BLaER1 (cell line): Measurements from ENCODE around the gene NFIA.

Experiments used
- H3K27ac ChIP-seq: shearing (Covaris generic); formaldehyde crosslinking; 2 replicates; pipeline ENCODE4 v1.8.1; 2022
- H3K27me3 ChIP-seq: shearing (Covaris generic); formaldehyde crosslinking; 2 replicates; pipeline ENCODE4 v1.8.1; 2022
- H3K36me3 ChIP-seq: shearing (Covaris generic); formaldehyde crosslinking; 2 replicates; pipeline ENCODE4 v1.8.1; 2022
- H3K4me1 ChIP-seq: shearing (Covaris generic); formaldehyde crosslinking; 2 replicates; pipeline ENCODE4 v1.8.1; 2022
- H3K4me2 ChIP-seq: shearing (Covaris generic); formaldehyde crosslinking; 2 replicates; pipeline ENCODE4 v1.8.1; 2022
- H3K4me3 ChIP-seq: shearing (Covaris generic); formaldehyde crosslinking; 2 replicates; pipeline ENCODE4 v1.8.1; 2022
- H3K9ac ChIP-seq: shearing (Covaris generic); formaldehyde crosslinking; 2 replicates; pipeline ENCODE4 v1.8.1; 2022
- H3K9me3 ChIP-seq: shearing (Covaris generic); formaldehyde crosslinking; 2 replicates; pipeline ENCODE4 v1.8.1; 2022
- H4K20me1 ChIP-seq: shearing (Covaris generic); formaldehyde crosslinking; 2 replicates; pipeline ENCODE4 v1.8.1; 2022
- Cebpa-rat ChIP-seq: shearing (Covaris generic); IDR thresholded peaks from 2 replicates; pipeline ENCODE4 v1.8.1; 2022

Gene NFIA

DNA sequence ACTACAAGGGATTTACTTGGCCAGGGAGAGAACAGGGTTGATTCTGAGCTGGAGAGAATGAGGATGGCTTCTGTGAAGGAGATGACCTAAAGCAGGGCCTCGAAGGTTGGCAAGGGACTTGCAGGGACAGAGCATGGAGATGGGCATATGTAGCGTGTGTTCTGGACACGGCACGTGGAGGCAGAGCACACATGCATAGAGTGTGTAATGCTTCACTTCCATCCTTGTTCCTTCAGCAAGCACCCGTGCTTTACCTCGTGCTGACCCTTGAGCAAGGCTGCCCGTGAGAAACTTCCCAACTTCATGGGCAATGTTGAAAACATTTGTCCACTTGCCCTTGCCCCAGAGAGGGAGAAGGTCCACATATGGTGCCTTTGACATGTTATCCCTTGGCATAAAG is 33.1 kb downstream of the NFIA start:
- Histone ChIP-seq H3K4me2 (no peak overlapping the region), H3K36me3 (no peaks in the 10 kb centered on the region), H3K9ac (no peak overlapping the region), H3K9me3 (no peaks in the 10 kb centered on the region), H3K27ac (no peak overlapping the region), H3K27me3 (no peaks in the 10 kb centered on the region), H3K4me3 (no peak overlapping the region), H3K4me1 (no peaks in the 10 kb centered on the region), H4K20me1 (no peaks in the 10 kb centered on the region)
- TF ChIP-seq Cebpa-rat = no peak

DNA sequence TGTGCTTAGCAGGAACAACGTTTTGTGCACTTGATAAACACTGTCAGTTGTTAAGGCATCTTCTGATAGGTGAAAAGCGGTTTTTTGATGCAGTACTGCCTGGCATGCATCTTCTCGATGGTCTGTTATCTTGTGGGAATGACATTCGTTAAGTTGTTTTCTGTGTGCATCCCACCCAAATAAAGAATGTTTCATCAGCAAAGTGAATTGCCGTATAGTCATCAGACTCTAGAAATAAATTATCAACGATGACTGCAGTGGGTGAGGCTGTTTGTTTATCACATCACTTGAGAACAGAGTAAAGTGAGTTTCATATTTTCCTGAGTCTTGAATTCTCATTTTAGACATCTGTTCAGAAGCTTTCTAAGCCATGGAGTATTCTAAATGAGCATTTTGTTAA is 34.1 kb downstream of the NFIA start:
- TF ChIP-seq Cebpa-rat = no peak
- no peak overlapping the region for H3K4me3 ChIP-seq
- no peak overlapping the region for H3K9ac ChIP-seq
- H3K27me3 ChIP-seq = no peaks in the 10 kb centered on the region
- H3K9me3 ChIP-seq = no peaks in the 10 kb centered on the region
- no peaks in the 10 kb centered on the region for H3K4me1 ChIP-seq
- no peak overlapping the region for H3K4me2 ChIP-seq
- no peaks in the 10 kb centered on the region for H3K36me3 ChIP-seq
- no peak overlapping the region for H3K27ac ChIP-seq
- H4K20me1 ChIP-seq = no peaks in the 10 kb centered on the region

DNA sequence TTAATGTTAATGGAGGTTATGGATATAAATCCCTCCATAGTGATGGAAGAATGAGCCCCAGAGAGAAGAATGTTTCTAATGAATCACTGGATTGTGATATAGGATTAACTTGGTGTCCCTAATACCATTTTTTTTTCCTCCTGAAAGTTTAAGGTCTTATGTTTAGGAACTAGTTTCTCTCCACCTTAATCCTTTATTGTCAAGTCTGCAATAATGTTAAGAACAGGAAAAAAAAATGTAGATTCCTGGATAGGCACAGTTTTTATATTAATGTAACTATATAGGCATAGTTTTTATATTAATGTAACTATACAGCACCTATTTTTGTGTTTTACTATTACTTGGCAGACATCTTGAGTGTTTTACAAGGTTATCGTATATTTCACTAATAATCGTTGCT is 34.9 kb downstream of the NFIA start:
- H3K9me3 ChIP-seq = no peaks in the 10 kb centered on the region
- no peaks in the 10 kb centered on the region for H3K4me1 ChIP-seq
- no peak overlapping the region for H3K27ac ChIP-seq
- H3K9ac ChIP-seq = no peak overlapping the region
- no peaks in the 10 kb centered on the region for H3K36me3 ChIP-seq
- H3K4me2 ChIP-seq = no peak overlapping the region
- H3K27me3 ChIP-seq = no peaks in the 10 kb centered on the region
- no peak for TF ChIP-seq Cebpa-rat
- no peak overlapping the region for H3K4me3 ChIP-seq
- no peaks in the 10 kb centered on the region for H4K20me1 ChIP-seq

DNA sequence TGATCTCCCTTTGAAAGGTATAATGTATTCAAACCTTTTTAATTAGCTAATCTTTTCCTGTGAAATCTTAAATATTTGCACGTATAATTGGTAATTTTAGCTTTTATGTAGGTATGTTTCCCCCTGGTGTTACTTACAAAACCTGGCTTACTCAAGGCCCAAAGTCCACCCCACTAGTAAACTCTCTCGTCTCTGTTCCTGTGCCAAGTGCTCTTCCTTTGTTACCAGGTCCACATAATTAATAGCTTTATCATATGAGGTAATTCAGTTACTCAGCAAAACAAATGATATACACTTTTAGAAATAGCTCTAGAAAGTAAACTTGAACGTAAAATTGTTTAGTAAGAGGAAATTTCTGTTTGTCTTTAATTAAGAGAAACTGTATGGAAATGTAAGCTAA is 36.7 kb downstream of the NFIA start:
- H3K4me2 ChIP-seq = no peak overlapping the region
- TF ChIP-seq Cebpa-rat = no peak
- no peaks in the 10 kb centered on the region for H4K20me1 ChIP-seq
- H3K36me3 ChIP-seq = no peaks in the 10 kb centered on the region
- no peaks in the 10 kb centered on the region for H3K4me1 ChIP-seq
- no peak overlapping the region for H3K27ac ChIP-seq
- H3K9ac ChIP-seq = no peak overlapping the region
- no peaks in the 10 kb centered on the region for H3K9me3 ChIP-seq
- no peak overlapping the region for H3K4me3 ChIP-seq
- no peaks in the 10 kb centered on the region for H3K27me3 ChIP-seq

DNA sequence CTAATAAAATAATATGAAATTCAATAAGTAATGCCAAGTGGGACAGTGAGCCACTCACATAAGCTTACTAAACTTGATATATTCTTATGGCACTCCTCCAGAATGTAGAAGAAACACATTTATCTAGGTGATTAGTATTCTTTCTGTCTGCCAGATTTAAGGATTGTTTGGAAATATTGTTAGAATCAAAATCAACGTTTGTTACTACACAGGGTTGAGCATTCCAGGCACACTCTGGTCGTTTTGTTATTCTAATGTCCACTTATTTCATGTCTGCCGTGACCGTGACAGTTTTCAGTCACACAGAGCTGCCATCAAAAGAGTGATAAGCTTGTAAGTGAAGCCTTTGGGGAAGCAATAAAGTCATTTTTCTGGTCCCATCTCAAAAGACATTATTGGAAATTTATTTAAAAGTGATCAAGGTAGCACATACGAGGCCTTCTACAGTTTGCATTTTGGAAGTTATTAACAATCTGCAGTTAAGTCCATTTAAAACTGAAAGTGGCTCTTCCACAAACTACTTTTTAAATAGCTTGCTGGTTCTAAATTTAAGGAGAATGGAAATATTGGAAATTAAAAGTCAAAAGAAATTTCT is 38.0 kb downstream of the NFIA start:
- Histone ChIP-seq H4K20me1 (no peaks in the 10 kb centered on the region), H3K4me2 (no peak overlapping the region), H3K27ac (no peak overlapping the region), H3K9ac (no peak overlapping the region), H3K4me1 (no peaks in the 10 kb centered on the region), H3K36me3 (no peaks in the 10 kb centered on the region), H3K9me3 (no peaks in the 10 kb centered on the region), H3K27me3 (no peaks in the 10 kb centered on the region), H3K4me3 (no peak overlapping the region)
- no peak for TF ChIP-seq Cebpa-rat

DNA sequence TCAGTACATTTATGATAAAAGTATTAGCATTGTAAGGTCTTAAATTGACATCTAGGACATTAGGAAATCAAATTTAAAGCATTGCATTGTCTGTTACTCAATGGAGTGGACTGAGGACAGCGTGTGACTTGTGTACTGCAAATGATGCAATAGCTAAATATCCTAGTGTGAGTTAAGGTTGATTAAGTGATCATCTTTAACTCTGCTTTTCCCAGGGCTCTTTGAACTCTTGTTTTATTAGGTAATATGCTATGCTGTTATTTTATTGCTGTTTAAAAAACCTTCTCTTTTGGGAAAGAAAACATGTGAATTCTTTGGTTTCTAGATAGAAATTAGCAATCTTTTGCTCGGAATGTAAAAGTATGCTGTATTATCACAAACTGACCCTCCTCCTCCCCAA is 38.6 kb downstream of the NFIA start:
- Histone ChIP-seq H3K27ac (no peak overlapping the region), H3K36me3 (no peaks in the 10 kb centered on the region), H3K4me2 (no peak overlapping the region), H4K20me1 (no peaks in the 10 kb centered on the region), H3K9ac (no peak overlapping the region), H3K9me3 (no peaks in the 10 kb centered on the region), H3K27me3 (no peaks in the 10 kb centered on the region), H3K4me3 (no peak overlapping the region), H3K4me1 (no peaks in the 10 kb centered on the region)
- no peak for TF ChIP-seq Cebpa-rat

DNA sequence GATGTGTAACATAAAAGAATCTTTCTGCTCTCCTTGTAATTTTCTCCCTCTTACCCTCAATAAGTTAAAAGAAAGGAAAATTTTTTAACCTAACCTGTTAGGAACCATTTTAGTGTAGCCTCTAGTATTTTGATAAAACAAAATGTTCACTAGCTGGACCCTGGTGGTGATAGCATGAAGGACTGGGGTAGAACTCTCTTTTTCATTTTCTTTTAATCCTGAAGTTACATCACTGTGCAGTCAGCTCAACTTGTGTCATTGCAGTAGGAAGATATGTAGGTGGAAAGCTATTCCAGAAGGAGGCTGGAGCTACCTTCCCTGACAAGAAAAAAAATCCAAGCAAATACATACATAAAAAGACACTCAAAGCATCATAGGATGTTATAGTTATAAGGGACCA is 39.3 kb downstream of the NFIA start:
- no peaks in the 10 kb centered on the region for H3K27me3 ChIP-seq
- H3K9me3 ChIP-seq = no peaks in the 10 kb centered on the region
- no peak overlapping the region for H3K9ac ChIP-seq
- no peak overlapping the region for H3K4me3 ChIP-seq
- no peak for TF ChIP-seq Cebpa-rat
- no peaks in the 10 kb centered on the region for H3K4me1 ChIP-seq
- no peaks in the 10 kb centered on the region for H4K20me1 ChIP-seq
- no peaks in the 10 kb centered on the region for H3K36me3 ChIP-seq
- no peak overlapping the region for H3K27ac ChIP-seq
- H3K4me2 ChIP-seq = no peak overlapping the region

DNA sequence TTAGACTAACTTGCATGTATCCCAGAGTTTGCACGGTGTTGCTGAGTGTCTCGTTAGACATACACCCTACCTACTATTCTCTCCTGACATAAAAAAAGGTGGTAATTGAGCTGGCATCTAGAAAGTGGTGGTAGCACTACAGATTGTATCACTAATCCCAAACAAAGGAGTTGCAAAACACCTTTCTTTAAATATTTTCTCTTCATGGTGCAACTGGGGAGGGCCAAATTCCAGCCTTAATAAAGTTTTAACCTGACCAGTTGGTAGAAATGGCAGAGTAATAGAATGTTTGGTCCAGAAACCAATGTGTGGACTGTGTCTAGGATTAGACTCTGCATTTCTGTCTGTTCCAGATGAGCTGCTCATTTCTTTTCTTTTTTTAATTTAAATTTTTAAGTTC is 40.0 kb downstream of the NFIA start:
- Histone ChIP-seq H3K9ac (no peak overlapping the region), H3K4me1 (no peaks in the 10 kb centered on the region), H3K27me3 (no peaks in the 10 kb centered on the region), H3K36me3 (no peaks in the 10 kb centered on the region), H3K4me2 (no peak overlapping the region), H3K4me3 (no peak overlapping the region), H3K27ac (no peak overlapping the region), H4K20me1 (no peaks in the 10 kb centered on the region), H3K9me3 (no peaks in the 10 kb centered on the region)
- no peak for TF ChIP-seq Cebpa-rat

DNA sequence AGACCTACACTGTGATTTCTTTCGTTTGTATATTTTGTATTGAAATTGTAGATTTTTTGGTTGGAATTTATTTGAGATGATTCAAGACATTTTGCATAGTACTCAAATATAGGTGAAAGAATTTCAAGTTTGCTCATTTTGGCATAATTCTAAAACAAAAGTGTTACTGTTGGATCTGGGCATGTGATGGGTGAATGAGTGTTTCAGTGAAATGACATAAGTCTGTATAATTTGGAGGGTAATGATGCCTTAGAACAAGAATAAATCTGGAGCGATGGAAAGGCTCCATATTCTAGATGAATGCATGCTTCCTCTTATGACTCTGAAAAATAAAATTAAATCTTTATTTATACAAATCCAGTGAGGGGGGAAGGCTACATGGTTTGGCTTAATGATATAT is 41.0 kb downstream of the NFIA start:
- Histone ChIP-seq H3K27ac (no peak overlapping the region), H3K9ac (no peak overlapping the region), H3K9me3 (no peaks in the 10 kb centered on the region), H4K20me1 (no peaks in the 10 kb centered on the region), H3K4me2 (no peak overlapping the region), H3K36me3 (no peaks in the 10 kb centered on the region), H3K4me3 (no peak overlapping the region), H3K4me1 (no peaks in the 10 kb centered on the region), H3K27me3 (no peaks in the 10 kb centered on the region)
- TF ChIP-seq Cebpa-rat = no peak

DNA sequence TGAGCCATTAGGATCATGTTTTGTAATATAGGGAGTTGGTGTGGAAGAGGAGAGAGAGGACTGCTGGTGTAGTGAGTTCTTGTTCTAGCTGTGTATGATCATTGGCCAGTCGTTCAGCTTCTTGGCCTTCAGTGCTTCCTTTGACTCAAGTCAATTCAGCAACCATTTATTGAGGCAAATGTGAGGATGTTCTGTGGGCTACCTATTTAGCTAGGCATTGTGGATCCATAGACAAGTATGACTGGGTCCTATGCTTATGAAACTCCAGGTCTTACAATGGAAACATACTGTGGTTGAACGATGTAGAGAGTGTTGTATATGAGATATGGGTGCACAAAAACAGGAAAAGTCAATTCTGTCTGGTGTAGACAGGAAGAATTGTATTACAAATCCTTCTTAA is 41.7 kb downstream of the NFIA start:
- no peaks in the 10 kb centered on the region for H3K9me3 ChIP-seq
- no peaks in the 10 kb centered on the region for H4K20me1 ChIP-seq
- H3K9ac ChIP-seq = no peak overlapping the region
- H3K4me1 ChIP-seq = no peaks in the 10 kb centered on the region
- no peaks in the 10 kb centered on the region for H3K27me3 ChIP-seq
- no peak overlapping the region for H3K27ac ChIP-seq
- no peak overlapping the region for H3K4me2 ChIP-seq
- no peaks in the 10 kb centered on the region for H3K36me3 ChIP-seq
- no peak for TF ChIP-seq Cebpa-rat
- no peak overlapping the region for H3K4me3 ChIP-seq

DNA sequence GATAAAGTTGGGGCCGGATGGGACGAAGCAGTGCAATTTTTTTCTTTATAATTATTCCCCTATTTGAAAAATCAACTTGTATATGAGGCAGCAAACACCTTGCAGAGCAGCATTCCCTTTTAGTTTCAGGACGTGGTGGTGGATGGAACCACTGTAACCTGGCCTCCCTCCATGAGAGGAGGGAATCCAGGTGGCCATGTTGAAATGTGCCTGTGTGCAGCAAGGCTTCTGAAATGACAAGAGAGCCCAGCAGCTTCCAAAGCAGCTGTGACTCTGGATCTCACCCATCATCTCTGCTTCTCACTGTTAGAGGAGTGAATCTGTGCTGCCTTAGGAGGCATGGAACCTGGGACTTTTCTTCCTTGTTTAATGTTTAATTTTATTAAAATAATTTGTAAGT is 42.3 kb downstream of the NFIA start:
- Histone ChIP-seq H3K27ac (no peak overlapping the region), H3K4me2 (no peak overlapping the region), H3K4me3 (no peak overlapping the region), H4K20me1 (no peaks in the 10 kb centered on the region), H3K9me3 (no peaks in the 10 kb centered on the region), H3K36me3 (no peaks in the 10 kb centered on the region), H3K4me1 (no peaks in the 10 kb centered on the region), H3K27me3 (no peaks in the 10 kb centered on the region), H3K9ac (no peak overlapping the region)
- TF ChIP-seq Cebpa-rat = no peak
